T47D (cell line): ENCODE results near the gene WDR27.
"Not testable (repeated sequence)": the region's sequence is repeated elsewhere in the genome, so short reads cannot be mapped to it uniquely, and the experiment has no call there.

Experiments used
- DNase-seq, 2 experiments: peaks; one replicate each; pipeline versions ENCODE4 v3.0.0 to v3.0.0-alpha.2; 2011 to 2012; ENCODE audit warnings: low read depth in 1 of 2, low spot score in 1 of 2
- JUND ChIP-seq: IDR thresholded peaks from 2 replicates; pipeline ENCODE4 v1.6.1; 2012; ENCODE audit warnings: low read depth
- in situ Hi-C: cut with HindIII; loops from 2 replicates; pipeline ENCODE4 v1.10.0; 2016; ENCODE audit warnings: low sequenced_read_pairs, low pct_unique_long_range_greater_than_20kb

Gene WDR27

DNA sequence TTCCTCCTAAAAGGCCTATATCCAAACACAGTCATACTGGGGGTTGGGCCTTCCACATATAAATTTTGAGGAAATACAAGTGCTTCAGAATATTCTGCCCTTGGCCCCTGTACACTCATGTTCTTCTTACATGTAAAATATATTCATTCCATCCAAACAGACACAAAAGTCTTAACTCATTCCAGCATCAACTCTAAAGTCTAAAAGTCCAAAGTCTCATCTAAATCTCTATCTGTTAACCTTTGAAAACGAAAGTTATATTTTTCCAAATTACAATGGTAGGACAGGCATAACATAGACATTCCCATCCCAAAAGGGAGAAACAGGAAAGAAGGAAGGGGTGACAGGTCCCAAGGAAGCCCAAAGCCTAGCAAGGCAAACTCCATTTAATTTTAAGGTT is 232.8 kb downstream of the WDR27 start:
- no peak for TF ChIP-seq JUND
- in situ Hi-C loops = no loop called here

DNA sequence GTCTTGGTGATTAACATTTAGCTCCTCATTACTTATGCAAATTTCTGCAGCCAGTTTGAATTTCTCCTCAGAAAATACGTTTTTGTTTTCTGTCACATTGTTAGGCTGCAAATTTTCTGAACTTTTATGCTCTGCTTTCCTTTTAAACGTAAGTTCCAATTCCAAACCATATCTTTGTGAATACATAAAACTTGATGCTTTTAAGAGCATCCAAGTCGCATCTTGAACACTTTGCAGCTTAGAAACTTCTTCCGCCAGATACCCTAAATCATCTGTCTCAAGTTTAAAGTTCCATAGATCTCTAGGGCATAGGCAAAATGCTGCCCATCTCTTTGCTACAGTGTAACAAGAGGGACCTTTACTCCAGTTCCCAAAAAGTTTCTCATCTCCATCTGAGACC is 234.1 kb downstream of the WDR27 start:
- DNase-seq, in situ Hi-C loops: not testable (repeated sequence)

More for the DNA sequence above, 232.8 kb downstream of the WDR27 start:
- DNase-seq = no peak

DNA sequence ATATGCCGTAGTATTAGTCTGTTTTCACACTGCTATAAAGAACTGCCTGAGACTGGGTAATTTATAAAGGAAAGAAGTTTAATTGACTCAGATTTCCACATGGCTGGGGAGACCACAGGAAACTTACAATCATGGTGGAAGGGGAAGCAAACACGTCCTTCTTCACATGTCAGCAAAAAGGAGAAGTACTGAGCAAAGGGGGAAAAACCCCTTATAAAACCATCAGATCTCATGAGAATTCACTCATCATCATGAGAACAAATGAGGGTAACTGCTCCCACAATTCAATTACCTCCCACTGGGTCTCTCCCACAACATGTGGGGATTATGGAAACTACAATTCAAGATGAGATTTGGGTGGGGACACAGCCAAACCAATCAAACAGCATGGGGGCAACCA is 235.6 kb downstream of the WDR27 start:
- DNase-seq, in situ Hi-C loops: not testable (repeated sequence)

DNA sequence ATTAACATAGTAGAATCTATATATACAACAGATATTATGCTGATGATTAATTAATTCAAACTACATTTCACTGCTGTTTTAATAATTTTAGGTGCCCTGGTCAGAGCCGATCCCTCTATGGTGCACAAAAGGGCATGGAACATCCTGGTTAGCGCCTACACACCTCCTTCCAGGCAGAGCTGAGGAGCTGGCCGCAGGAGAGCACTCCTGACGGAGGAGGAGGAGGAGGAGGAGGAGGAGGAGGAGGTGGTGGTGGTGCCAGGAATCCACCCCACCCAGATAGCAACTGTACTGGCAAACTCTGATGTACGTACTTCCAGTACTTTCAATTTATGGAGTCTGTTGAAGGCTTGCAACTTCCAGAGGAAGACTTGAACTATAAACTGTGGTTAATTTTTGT is 244.1 kb downstream of the WDR27 start:
- no peak for DNase-seq
- in situ Hi-C loops = no loop called here
- no peak for TF ChIP-seq JUND

DNA sequence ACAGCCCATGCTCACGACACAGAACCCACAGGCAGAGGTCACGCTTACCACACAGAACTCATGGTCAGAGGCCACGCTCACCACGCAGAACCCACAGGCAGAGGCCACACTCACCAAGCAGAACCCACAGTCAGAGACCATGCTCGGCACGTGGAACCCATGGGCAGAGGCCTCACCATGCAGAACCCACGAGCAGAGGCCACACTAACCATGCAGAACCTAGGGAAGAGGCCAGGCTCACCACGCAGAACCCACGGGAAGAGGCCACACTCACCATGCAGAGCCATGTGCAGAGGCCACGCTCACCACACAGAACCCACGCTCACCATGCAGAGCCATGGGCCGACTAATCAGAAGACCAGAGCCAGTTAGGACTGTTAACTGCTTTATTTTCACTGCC is 245.0 kb downstream of the WDR27 start:
- no peak for DNase-seq
- no peak for TF ChIP-seq JUND
- in situ Hi-C loops = no loop called here

DNA sequence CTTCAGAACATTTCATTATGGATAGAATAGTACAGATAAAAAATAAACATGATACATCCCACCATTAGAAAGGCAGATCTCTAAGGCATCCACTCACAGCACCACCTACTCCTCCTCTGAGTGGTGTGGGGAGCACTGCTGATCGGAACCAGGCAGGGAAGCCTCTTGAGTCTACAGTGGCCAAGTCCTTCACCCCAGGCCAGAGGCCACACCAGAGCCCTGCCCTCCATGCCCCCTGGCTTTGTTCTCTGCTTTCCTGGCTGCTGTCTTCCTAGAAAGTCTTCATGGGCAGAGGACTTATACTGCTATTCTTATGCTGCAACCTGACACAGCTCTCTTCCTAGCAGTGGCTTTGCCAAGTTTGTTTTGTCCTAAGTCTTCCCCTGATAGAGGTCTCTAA is 246.4 kb downstream of the WDR27 start:
- no peak for TF ChIP-seq JUND
- in situ Hi-C loops = no loop called here
- no peak for DNase-seq

DNA sequence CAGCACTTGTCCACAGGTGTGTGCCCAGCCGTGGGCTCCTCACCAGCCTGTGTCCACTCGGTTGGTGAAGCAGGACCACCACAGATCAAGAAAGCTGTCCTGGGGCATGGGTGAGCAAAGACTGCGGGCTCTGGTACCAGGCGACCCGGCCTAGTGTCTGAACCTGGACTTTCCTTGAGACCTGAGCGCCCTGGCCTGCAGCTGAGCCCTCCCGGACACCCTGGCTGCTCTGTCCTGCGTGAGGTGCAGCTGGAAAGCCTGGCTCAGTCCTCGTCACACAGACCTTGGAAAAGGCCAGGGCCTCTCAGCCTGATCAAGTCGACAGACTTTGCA is 247.0 kb downstream of the WDR27 start:
- in situ Hi-C loops = no loop called here
- DNase-seq = no peak
- no peak for TF ChIP-seq JUND

DNA sequence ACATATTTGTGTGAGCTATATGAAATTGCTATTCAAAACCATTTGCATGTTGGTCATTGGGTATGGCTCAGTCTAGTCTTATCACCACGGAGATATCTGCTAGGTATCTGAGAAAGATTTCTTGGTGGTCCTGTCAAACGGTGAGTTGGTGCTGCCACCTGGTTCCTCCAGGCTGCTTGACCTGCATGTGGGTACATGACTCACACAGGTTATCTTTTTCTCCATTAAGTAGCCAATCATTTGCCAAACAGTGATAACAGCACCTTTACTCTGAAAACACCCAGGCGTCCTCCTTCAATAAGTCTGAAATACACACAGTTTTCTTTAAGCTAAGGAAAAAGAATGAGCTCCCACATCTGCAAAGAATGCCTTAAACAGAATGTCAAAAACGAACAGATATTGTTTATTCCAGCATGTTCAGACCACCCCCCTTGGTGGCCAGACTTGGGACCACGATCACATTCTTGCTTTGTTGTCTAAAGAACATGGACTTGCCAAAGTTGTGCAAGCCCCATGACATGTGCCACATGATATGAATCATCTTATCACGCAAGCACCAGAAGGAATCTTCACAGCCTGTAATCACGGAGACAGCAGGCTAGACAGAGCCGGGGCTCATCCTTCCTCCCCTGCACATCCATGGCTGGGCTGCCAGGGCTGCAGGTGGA is 247.5 kb downstream of the WDR27 start:
- TF ChIP-seq JUND = no peak
- no peak for DNase-seq
- in situ Hi-C loops = no loop called here

DNA sequence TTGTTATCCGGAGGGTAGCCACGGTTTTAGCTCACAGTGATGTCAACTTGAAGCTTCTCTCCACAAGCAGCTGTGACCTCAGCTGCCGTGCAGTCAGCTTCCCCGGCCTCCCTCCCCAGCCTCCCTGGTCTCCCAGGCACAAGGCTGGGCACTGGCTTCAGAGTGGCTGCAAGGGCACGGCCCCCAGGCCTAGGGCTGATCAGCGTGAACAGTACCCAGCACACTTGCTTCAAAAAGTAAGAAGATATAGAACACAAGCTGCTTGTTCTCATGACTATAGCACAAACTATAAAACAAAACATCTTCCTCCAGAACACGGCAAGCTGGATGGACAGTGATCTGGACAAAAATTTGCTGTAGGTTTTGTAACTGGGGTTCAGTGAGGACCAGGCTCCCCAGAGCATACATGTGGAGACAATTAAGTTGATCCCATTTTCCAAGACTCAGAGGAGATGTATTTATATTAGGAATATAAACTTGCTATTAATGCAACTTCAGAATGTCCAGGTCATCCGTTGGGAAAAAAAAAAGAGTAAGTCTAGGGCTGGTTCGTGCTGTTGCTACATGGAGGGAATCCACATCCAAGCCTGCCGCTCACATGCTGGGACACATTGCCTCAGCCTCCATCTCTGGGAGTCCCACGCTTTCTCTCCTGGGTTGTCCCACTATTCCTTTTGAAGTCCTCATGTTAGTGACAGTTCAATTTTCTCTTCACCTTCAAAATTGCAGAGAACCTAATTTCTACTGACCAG is 248.8 kb downstream of the WDR27 start:
- in situ Hi-C loops = no loop called here
- no peak for TF ChIP-seq JUND
- no peak for DNase-seq

DNA sequence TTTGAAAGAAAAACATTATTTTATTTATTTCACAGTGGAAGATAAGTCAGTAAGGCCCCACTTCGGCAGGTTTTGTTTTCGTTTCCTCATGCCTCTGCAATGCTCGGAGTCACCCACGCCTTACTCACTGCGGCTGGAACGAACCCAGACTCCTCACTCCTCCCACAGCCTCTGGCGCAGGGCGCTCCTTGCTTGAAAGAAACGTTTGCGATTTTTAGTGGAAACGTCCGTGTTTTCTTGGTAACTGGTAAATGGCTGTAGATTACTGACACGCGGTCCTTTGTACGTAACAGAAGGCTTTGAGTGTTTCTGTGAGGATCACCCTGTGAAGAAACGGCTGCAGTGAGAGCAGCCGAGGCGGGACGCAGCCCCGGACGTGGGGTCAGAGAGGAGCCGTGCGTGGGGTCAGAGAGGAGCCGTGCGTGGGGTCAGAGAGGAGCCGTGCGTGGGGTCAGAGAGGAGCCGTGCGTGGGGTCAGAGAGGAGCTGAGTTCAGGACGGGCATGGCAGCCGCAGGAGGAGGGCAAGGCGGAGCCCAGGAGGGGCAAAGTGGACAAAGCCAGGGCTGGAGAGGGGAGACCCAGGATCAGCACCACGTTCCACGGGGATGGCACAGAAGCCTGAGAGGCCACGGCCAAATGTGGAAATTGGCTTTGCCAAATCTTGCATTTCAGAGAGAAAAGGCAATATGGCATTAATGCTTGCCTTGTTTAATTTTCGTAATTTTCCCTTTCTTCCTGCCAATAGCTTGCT is 249.5 kb downstream of the WDR27 start:
- no peak for TF ChIP-seq JUND
- in situ Hi-C loops = no loop called here
- DNase-seq = peak; percentile 18 to 76

DNA sequence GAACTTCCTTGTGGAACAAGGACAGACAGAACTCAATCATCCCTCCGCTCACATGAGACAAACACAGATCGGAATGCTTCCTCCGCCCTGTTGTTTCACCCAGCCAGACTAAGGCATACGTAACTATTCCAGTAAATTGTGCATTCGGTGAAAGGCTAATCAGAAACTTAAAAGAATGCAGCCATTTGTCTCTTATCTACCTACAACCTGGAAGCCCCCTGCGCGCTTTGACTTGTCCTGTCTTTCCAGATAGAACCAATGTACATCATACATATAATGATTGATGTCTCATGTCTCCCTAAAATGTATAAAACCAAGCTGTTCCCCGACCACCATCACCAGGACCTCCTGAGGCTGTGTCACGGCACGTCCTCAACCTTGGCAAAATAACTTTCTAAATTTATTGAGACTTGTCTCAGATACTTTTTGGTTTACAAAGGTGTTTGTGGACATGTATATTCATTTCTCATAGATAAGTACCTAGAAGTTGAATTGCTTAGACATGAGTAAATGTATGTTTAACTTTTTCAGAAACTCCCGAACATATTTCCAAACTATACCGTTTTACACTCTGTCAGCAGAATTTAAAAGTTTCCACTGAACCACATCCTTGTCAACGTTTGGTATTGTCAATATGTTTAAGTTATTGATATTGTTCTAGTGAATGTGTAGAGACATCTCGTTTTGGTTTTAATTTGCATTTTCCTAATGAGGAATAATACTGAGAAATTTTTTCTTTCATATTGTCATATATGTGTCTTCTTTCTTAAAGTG is 250.6 kb downstream of the WDR27 start:
- in situ Hi-C loops = no loop called here
- no peak for DNase-seq
- no peak for TF ChIP-seq JUND

DNA sequence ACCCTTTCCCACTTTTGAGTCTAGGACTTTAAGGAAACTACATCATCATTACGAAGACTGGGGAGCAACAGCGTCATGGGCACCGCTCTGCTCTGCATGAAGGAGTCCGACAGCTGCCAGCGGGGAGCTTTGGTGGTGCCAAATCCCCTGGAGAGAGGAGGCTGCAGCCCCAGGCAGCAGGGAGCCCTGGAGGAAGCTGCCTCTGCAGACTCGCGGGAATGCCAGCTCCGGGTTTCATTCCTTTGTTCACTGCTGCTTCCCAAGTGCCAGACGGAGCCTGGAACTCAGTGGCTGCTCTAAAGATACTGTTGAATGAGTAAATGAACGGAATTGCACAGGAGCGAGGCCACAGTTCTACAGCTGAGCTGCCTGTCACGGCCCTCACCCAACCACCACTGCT is 251.7 kb downstream of the WDR27 start:
- no peak for DNase-seq
- TF ChIP-seq JUND = no peak
- in situ Hi-C loops = no loop called here

DNA sequence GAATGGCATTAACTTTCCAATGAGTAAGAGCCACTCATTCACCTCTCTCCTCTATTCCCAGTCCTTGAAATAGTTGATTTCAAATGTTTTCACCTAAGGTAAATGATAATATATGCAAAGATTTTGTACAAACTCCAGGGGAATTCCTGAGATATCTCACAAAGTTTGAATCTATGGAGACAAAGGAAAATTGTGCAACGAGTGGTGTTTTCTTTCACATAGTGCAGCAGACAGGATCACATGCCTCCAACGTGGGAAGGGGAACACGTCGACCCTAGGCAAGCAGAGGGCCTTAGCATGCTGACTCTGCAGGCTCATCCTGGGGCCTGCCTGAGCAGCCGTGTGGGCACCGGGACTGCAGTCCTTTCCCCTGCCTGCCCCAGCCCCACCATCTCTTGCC is 252.6 kb downstream of the WDR27 start:
- no peak for TF ChIP-seq JUND
- in situ Hi-C loops = no loop called here
- DNase-seq = no peak
